IPS DF 19.7 (cell line): ENCODE data around the gene PLAAT4.
"Not testable (repeated sequence)": the region's sequence is repeated elsewhere in the genome, so short reads cannot be mapped to it uniquely, and the experiment has no call there.

Experiments
- DNase-seq: peaks from one replicate; pipeline ENCODE4 v3.0.0-alpha.2; 2013; ENCODE audit warnings: low read depth, low spot score

PLAAT4 gene

DNA sequence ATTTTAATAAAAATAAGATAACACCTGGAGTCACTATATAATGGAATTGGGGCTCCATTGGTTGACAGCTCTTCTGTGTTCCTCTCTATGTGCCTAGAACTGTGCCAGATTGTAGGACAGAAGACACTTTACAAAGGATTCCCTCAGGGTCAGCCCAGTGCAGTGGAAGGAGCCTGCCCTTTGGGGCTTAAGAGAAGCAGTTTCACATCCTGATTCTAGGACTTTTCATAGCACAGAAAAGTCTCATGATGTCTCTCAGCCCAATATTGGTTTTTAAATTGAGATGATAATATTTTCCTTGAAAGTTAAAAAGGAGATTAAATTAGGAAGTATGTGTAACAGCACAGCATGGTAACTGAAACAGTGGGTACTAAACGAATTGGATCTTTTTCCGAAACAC, 7.1 kb downstream of the PLAAT4 start:
- DNase-seq, result no peak

DNA sequence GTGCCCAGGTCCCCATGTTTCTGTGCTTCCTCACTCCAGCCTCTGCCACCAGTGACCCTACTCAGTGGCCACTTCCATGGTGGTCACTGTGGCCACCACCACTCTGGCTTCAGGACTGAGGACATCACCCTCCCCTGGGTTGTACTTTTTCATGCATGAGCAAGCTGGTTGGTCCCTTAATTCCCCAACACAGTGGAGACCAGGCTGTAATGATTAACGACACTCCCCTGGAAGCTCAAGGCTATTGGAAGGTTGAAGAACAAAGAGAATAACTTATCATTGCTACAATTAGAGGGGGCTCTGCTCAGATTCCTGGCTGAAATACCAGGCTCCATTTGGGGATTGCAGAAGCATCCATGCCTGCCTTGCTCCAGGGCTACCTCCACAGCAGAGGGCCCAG, 10.5 kb downstream of the PLAAT4 start:
- no peak for DNase-seq

DNA sequence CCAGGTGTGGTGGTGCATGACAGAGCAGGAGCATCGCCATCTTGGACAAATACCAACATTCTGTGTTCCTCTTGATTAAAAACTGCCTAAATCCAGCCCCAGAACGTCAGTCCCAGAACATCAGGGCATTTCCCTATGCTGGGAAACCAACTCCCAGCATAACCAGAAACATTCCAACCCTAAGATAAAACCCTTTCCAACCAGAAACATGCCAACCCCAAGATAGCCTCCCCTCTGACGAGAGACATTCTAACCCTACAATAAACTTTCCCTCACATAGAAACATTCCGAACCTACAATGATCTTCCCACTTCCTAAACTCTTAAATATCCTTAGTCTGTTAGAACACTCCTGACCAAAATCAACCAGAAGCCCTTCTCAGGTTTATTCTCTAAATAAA, 11.6 kb downstream of the PLAAT4 start:
- no peak for DNase-seq

DNA sequence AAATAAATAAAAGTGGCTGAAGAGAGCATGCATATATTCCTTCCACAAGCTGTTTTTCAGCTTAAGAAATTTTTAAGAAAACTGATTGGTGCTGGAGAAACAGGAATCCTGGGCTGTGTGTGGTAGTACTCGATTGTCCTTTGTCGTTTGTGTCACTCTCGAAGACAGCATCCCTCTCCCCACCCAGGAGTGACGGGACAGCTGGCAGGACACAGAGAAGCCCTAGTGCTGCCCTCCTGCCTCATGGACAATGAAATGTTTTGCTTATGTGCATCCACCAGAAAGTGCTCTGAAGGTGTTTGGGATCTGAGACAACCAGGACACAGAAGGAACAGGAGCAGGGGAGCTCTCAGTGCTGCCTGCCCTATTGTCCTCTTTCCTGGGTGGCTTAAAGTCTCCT, 12.8 kb downstream of the PLAAT4 start:
- no peak for DNase-seq

- DNase-seq, result not testable (repeated sequence)
Measured at GRCh38 chr11:63550156-63550700, 13.6 kb downstream of the PLAAT4 start.

- no peak for DNase-seq
Measured at GRCh38 chr11:63551091-63551888, 14.7 kb downstream of the PLAAT4 start.

GRCh38 chr11:63551889-63552266, 15.3 kb downstream of the PLAAT4 start:
- no peak for DNase-seq

DNA sequence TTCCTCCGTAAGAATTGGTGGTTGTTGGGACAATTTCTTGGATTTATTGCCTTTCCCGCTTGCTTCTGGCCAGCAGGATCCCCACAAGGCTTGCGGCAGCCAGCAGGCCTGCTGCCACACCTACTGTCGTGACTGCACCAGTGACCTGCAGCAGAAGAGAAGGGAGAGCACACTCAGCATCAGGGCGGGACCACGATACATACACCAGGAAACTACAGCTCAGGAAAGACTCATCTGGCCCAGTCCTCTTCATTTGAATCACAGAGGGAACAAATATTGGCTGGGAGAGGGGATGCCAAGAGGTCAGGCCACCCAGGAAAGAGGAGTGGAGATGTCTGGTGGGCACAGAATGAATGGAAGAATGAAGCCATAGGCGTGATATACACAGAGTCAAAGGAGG, 16.3 kb downstream of the PLAAT4 start:
- no peak for DNase-seq

DNA sequence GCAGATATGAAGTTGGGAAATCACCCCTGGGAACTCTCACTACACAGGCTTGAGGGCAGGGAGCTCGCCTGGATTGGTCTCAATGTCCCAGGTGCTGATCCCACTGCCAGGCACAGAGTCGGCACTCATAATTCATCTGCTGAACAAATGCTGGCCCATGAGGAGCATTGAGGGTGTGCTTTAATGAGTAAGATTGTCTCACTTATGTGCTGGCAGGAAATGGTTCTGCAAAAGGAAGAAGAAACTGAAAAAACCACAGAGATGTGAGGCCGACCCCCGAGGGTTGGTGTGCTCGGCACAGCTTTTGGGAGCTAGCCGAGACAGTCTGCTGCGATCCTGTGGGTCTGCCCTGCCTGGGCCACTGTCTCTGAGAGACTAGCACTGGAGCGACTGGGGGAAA, 17.2 kb downstream of the PLAAT4 start:
- DNase-seq, result no peak

GRCh38 chr11:63554877-63555223, 18.2 kb downstream of the PLAAT4 start:
- DNase-seq, result no peak

DNA sequence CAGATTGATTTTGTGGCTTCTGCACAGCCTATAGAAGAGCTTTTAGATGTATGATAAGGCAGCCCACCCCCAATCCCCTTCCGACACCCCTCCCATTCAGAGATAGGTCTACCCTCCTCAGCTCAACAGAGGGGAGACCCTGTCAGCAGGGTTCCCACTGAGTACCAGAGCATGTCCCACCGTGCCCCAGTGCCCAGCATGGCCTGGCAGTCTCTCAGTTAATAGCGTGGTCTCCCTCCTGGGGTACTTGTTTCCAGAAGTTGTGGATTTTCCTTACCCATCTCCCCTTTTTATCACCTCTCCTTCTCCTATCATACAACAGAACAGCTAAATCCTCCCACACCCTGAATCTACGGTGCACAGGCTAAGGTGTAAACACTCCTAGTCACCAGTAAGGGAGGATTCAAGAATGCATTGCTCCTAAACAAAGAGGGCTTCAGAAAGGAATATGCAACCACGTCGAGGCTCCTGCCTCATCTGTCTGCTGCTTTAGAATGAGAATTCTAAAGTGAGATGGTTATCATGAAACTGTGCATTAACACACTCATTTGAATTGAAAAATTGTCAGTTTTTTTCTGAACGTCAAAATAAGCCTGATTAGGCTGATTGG, 19.9 kb downstream of the PLAAT4 start:
- no peak for DNase-seq

DNA sequence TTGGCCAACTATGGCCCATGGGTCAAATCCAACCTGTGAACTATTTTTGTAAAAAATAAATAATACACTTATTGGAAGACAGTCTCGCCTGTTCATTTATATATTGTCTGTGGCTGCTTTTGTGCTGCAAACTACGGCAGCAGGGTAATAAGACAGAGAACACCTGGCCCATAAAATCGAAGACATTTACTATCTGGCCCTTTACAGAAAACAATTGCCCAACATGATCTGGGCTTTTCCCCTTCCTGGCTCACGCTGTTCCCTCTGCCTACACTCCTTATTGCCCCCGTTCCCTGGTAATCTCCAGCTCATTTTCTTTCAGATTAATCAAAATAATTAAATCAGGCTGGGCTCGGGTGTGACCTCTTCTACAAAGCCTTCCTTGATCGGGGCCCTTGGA, 21.0 kb downstream of the PLAAT4 start:
- DNase-seq, result no peak

DNA sequence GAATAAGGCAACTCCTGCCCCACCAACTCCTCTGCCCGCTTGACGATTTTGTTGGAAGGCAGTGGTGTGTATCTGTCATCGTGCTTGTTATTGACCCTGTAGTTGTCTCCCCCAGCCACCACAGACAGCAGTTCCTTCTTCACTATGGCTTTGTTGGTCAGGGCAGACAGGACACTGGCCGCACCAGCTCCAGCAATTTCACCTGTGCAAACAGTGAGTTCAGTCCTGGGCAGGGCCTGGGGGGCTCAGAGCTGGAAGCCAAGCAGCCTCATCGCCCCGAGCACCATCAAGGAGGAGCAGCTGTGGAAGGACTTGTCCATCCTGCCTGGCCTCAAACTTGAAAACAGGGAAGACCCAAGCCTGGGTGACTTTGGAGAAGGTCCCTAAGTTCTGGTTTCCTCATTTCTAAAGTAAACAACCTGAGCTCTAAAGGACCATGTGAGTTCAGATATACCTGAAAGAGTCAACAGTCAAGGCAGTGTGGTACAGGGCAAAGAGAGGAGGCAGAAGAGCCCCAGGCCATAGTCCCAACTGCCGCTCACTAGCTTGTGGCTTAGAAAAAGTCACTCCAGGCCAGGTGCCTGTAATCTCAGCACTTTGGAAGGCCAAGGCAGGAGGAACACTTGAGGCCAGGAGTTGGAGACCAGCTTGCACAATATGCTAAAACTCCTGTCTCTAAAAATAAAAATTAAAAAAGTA, 22.0 kb downstream of the PLAAT4 start:
- DNase-seq, result no peak

DNA sequence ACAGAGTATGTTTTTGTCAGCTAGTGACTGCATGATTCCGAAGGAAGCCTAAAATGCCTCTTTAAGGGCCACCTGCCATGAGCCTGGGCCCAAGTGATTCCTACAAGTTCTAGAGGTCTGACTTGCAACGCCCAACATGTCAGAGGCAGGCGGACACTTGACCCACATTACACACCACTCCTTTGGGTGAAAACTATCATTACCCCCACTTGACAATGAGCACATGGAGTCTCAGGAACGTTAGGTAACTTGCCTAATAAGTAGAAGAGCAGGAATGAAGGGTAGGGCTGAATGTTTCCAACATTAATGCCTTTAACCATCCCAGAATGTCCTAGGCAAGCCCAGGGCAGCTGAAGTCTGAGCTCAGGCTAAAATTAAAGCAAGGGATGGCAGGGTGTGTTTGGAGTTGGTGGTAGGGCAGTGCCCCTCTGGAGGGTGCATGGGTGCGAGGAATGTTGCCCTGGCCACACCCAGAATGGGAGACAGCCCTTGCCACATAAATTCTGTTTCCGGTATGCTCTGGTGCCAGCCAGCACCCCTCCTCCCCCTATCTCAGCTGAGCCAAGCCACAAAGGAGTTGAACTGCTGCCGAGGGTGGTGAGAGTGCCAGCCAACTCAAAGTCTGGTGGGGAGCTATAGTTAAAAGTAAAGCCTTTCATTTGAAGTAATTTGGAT, 24.0 kb downstream of the PLAAT4 start:
- no peak for DNase-seq

DNA sequence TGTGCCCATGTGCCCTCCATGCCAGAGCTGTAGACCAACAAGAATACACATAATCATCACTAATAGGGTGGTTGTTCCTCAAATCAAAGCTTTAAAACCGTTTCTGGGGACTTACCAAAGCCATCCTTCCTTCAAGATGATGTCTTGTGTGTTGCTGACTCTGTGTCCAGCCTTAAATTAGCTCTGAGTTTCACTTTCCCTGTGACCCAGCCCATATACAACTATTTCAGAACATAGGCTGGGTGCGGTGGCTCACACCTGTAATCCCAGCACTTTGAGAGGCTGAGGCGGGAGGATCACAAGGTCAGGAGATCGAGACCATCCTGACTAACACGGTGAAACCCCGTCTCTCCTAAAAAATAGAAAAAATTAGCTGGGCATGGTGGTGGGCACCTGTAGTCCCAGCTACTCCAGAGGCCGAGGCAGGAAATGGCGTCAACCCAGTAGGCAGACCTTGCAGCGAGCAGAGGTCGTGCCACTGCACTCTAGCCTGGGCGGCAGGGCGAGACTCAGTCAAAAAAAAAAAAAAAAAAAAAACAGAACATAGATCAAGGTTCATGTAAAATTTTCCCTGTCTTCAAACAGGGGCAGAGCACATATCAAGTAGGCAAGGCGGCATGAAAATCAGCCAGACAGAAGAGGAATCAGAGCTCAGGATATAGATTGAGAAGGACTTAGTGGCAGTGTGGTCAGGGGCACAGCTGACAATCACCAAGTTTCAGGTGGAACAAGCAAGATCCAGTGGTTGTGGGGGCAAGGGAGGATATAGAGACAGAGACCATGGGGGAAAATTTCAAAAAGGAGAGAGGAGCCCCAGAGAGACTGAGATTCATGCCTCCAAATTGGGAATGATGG, 26.8 kb downstream of the PLAAT4 start, which contains the start of gene PLAAT2:
Gene PLAAT2, minus strand, starts transcription at position 179 of the 855 bp plus-strand sequence. Its CDS starts 55 bp downstream, at position 124.
- DNase-seq, result no peak

GRCh38 chr11:63564056-63564774, 27.6 kb downstream of the PLAAT4 start:
- no peak for DNase-seq

DNA sequence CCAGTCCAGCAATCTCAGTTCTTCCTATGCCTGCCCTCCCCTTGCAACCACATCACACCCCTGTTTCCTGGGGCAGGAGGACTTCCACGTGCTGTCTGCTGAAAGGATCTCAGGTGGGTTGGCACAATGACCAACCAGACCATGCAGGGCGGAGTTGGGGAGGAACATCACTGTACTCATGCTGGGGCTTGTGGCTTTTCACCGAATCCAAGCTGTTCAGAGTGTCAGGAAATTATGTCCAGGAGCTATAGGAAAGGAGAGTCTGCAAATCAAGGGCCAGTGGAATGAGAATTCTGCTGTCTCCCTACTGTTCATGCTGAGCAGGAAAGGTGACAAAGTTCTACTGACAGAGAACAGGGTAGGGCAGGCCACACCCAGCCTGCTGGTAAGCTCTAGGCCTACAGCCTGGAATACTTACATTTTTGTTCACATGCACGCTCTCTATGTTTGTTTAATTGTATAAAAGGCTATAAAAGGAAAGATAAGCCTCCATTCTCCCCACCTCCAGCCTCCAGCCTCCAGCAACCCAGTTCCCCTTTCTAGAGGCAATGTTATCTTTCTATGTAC, 28.3 kb downstream of the PLAAT4 start:
- no peak for DNase-seq

DNA sequence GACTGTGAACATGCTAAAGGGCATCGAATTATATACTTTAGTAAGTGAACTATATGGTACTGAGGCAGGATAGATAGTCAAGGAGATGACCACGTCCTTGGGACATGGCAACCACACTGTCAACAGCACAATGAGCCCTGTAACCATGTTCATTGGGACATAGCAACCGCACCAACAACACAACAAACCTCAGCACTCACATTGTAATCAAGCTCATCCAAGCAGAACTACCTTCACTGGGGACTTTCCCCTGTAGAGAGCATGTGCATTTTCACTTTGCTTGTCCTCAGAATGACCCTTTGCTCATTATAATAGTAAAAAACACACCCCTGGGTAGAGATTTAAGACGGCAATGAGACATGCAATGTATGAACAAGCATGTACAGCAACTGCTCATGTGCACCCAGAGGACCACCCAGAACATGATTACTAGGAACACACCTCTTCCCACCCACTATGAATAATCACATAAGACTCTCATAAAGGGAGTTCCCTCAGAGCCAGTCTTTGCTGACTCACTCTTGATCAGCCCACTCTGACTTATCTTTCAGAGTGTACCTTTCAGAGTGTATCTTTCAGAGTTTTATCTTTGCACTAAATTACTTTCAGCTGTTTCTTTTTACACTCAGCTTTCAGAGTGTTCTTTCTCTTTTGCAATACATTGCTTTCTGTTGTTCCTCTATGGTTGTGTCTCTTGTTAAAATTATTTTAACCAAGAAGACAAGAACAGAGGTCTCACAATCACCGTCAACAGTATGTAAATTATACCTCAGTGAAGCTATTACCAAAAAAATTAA, 30.6 kb downstream of the PLAAT4 start:
- no peak for DNase-seq

DNA sequence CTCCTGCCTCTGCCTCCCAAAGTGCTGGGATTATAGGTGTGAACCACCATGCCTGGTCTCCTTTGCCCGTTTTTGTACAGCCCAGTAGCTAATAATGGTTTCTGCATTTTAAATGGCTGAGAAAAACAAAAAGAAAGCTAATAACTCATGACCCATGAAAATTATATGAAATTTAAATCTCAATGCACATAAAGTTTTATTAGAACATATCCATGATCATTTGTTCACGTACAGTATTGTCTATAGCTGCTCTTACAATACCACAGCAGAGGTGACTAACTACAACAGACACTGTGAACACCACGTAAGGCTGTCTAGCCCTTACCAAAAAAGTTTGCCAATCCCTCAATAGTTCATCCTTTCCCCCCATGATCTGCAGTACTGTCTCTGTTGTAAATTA, 33.0 kb downstream of the PLAAT4 start:
- no peak for DNase-seq
